ENCODE measurements around the gene PCSK7.
A peak's percentile ranks its signal among the peaks of the same experiment; 100 is the strongest.

The PCSK7 gene

DNA sequence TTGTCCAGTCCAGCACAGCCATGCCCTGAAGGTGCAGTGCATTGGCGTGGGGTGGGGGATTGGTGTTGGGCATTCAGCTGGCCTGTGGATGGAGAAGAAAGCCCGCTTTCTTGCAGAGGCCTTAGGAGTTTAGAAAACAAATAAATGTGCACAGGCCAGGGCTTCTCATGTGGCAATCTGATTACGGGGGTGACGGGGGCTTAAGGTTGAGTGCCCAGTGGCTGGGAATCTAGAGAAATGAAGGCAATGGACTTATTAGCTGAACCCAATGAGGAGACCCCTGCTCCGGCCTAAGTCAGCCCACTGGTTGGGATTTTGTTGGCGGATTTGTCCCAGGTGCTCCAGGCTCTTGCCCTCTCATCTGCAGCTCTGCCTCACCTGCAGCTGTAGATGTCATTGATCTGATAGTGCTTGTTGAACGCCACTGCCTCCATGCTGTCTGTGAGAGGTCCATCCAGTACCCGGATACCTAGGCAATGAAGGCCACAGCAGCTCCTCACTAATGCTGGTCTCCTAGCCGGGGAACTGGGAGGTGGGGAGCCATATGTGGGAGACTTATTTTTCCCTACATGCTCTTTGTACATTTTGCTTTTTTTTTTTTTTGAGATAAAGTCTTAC lies 6.2 kb downstream of the PCSK7 start:
- no peak overlapping the region for H3K4me3 ChIP-seq (replicated peaks; ENCODE audit: low read depth, low read length)
- DNase-seq (ENCODE audit: low read depth): no peak
- no peak for TF ChIP-seq CTCF (IDR thresholded peaks at IDR 0.05; ENCODE audit: low read length, missing control alignments)

GRCh38 chr11:117223741-117224689 lies 7.9 kb downstream of the PCSK7 start:
- DNase-seq (ENCODE audit: low read depth): no peak
- H3K4me3 ChIP-seq (replicated peaks; ENCODE audit: low read depth, low read length): no peak overlapping the region
- no peak for TF ChIP-seq CTCF (IDR thresholded peaks at IDR 0.05; ENCODE audit: low read length, missing control alignments)

GRCh38 chr11:117222991-117223740 lies 8.7 kb downstream of the PCSK7 start:
- DNase-seq (ENCODE audit: low read depth): no peak
- H3K4me3 ChIP-seq (replicated peaks; ENCODE audit: low read depth, low read length): no peak overlapping the region
- no peak for TF ChIP-seq CTCF (IDR thresholded peaks at IDR 0.05; ENCODE audit: low read length, missing control alignments)

GRCh38 chr11:117221775-117222517 lies 9.9 kb downstream of the PCSK7 start:
- DNase-seq (ENCODE audit: low read depth): peak; percentile 72
- no peak overlapping the region for H3K4me3 ChIP-seq (replicated peaks; ENCODE audit: low read depth, low read length)
- no peak for TF ChIP-seq CTCF (IDR thresholded peaks at IDR 0.05; ENCODE audit: low read length, missing control alignments)

GRCh38 chr11:117220999-117221774 lies 10.7 kb downstream of the PCSK7 start:
- no peak overlapping the region for H3K4me3 ChIP-seq (replicated peaks; ENCODE audit: low read depth, low read length)
- peak; percentile 60 for DNase-seq (ENCODE audit: low read depth)

More at GRCh38 chr11:117220999-117221774, 10.7 kb downstream of the PCSK7 start:
- TF ChIP-seq CTCF (IDR thresholded peaks at IDR 0.05; ENCODE audit: low read length, missing control alignments): no peak

Measured in fibroblast of pulmonary artery (primary cell).